Smooth muscle cell (in vitro differentiated cells): ENCODE data around the gene TSHZ2. TPM values are rescaled to one million over a fixed set of nuclear protein-coding genes. Genes with fewer than 3 reads are reported as not detected.

Source experiments
- DNase-seq: peaks from one replicate; lab custom pipeline; 2025; ENCODE audit not compliant: unreplicated experiment; lab: John Stamatoyannopoulos, UW
- H2AFZ ChIP-seq: fragments of 200-600 bp; sonication (generic); 2 replicates; pipeline ENCODE4 v1.6.0; 2016; ENCODE audit warnings: antibody characterized with exemption, low read depth, mild to moderate bottlenecking
- H3F3A ChIP-seq: fragments of 200-600 bp; sonication (generic); 2 replicates; pipeline ENCODE4 v1.6.0; 2017; ENCODE audit warnings: antibody characterized with exemption, low read depth
- H3K27ac ChIP-seq: fragments of 200-600 bp; sonication (generic); 2 replicates; pipeline ENCODE4 v1.5.1; 2016; ENCODE audit warnings: low read depth, mild to moderate bottlenecking
- H3K27me3 ChIP-seq: fragments of 200-600 bp; sonication (generic); 2 replicates; pipeline ENCODE4 v1.6.1; 2016; ENCODE audit warnings: low read depth, mild to moderate bottlenecking
- H3K36me3 ChIP-seq: fragments of 200-600 bp; sonication (generic); 2 replicates; pipeline ENCODE4 v1.5.1; 2016; ENCODE audit warnings: low read depth
- H3K4me1 ChIP-seq: fragments of 200-600 bp; sonication (generic); 2 replicates; pipeline ENCODE4 v1.5.1; 2016; ENCODE audit warnings: low read depth
- H3K4me2 ChIP-seq: fragments of 200-600 bp; sonication (generic); 2 replicates; pipeline ENCODE4 v1.6.0; 2016; ENCODE audit warnings: mild to moderate bottlenecking
- H3K4me3 ChIP-seq: fragments of 200-600 bp; sonication (generic); 2 replicates; pipeline ENCODE4 v1.5.1; 2016; ENCODE audit warnings: mild to moderate bottlenecking
- H3K79me2 ChIP-seq: fragments of 200-600 bp; sonication (generic); 2 replicates; pipeline ENCODE4 v1.6.0; 2016; ENCODE audit warnings: low read depth, mild to moderate bottlenecking
- H3K9ac ChIP-seq: fragments of 200-600 bp; sonication (generic); 2 replicates; pipeline ENCODE4 v1.6.0; 2016; ENCODE audit warnings: low read depth
- H3K9me3 ChIP-seq: fragments of 200-600 bp; sonication (generic); replicated peaks from 2 replicates; pipeline ENCODE4 v1.5.1; 2016; ENCODE audit warnings: low read depth
- H4K20me1 ChIP-seq: fragments of 200-600 bp; sonication (generic); 2 replicates; pipeline ENCODE4 v1.6.0; 2016; ENCODE audit warnings: low read depth
- CTCF ChIP-seq: fragments of 200-600 bp; sonication (generic); IDR thresholded peaks from 2 replicates; pipeline ENCODE4 v1.5.1; 2017; ENCODE audit warnings: borderline replicate concordance, mild to moderate bottlenecking, antibody characterized with exemption; ENCODE audit not compliant: insufficient read depth, poor library complexity, severe bottlenecking
- WGBS: methylation state at CpG from one replicate; pipeline ENCODE4 v1.1.7; 2016; ENCODE audit warnings: low lambda C conversion rate; 5-methylcytosine and 5-hydroxymethylcytosine counted together
- polyA plus RNA-seq: library from polyadenylated mRNA; unstranded; fragments of >200 nt; fragmentation: Nextera tagmentation; extraction: Ambion mirVana; gene quantifications from 2 replicates; pipeline ENCODE4 v1.2.1, GENCODE V29; 2016
- total RNA-seq: library from RNA; depleted of rRNA; stranded (reverse); fragments of >200 nt; gene quantifications from 2 replicates; pipeline ENCODE4 v1.2.3, GENCODE V29; 2014

TSHZ2 gene
- total and polyA plus RNA-seq, 2 experiments from 2014 or later = 4.8 to 6.6 TPM

GRCh38 chr20:53004267-53004813, 32.2 kb downstream of the TSHZ2 start:
- Histone ChIP-seq H2AFZ (no peak overlapping the region), H3K9me3 (no peaks in the 10 kb centered on the region), H3K79me2 (no peaks in the 10 kb centered on the region), H3K4me3 (no peak overlapping the region), H3F3A (no peaks in the 10 kb centered on the region), H3K4me2 (no peak overlapping the region), H3K9ac (no peak overlapping the region), H4K20me1 (no peaks in the 10 kb centered on the region), H3K27me3 (no peaks in the 10 kb centered on the region), H3K4me1 (peaks cover 9% of the 10 kb centered on the region), H3K27ac (no peak overlapping the region), H3K36me3 (no peaks in the 10 kb centered on the region)
- TF ChIP-seq CTCF = no peak
- no peak for DNase-seq
- 98% methylated on average over 9 of the region's 9 CpGs for WGBS

- Histone ChIP-seq H3F3A (no peaks in the 10 kb centered on the region), H2AFZ (no peak overlapping the region), H3K4me1 (no peaks in the 10 kb centered on the region), H3K79me2 (no peaks in the 10 kb centered on the region), H3K4me2 (no peak overlapping the region), H3K4me3 (no peak overlapping the region), H3K9ac (no peak overlapping the region), H3K9me3 (no peaks in the 10 kb centered on the region), H3K27me3 (no peaks in the 10 kb centered on the region), H3K36me3 (no peaks in the 10 kb centered on the region), H3K27ac (no peak overlapping the region), H4K20me1 (no peaks in the 10 kb centered on the region)
- 80% methylated on average over 5 of the region's 5 CpGs for WGBS
- no peak for TF ChIP-seq CTCF
- DNase-seq = no peak
These were observed 38.0 kb downstream of the TSHZ2 start for GRCh38 chr20:53009979-53010735.

GRCh38 chr20:53011640-53012039, 39.5 kb downstream of the TSHZ2 start:
- no peak for TF ChIP-seq CTCF
- H3K9me3 ChIP-seq = no peaks in the 10 kb centered on the region
- 81% methylated on average over 2 of the region's 2 CpGs for WGBS
- H3K4me3 ChIP-seq = no peak overlapping the region
- H3K27ac ChIP-seq = no peak overlapping the region
- H3K4me2 ChIP-seq = no peak overlapping the region
- DNase-seq = no peak
- H2AFZ ChIP-seq = no peak overlapping the region
- no peaks in the 10 kb centered on the region for H3F3A ChIP-seq
- H3K4me1 ChIP-seq = no peaks in the 10 kb centered on the region
- no peaks in the 10 kb centered on the region for H3K36me3 ChIP-seq
- no peaks in the 10 kb centered on the region for H4K20me1 ChIP-seq
- H3K27me3 ChIP-seq = no peaks in the 10 kb centered on the region
- H3K79me2 ChIP-seq = no peaks in the 10 kb centered on the region
- H3K9ac ChIP-seq = no peak overlapping the region

GRCh38 chr20:53013183-53013582, 41.0 kb downstream of the TSHZ2 start:
- Histone ChIP-seq H3K9me3 (no peaks in the 10 kb centered on the region), H3K79me2 (no peaks in the 10 kb centered on the region), H3K36me3 (no peaks in the 10 kb centered on the region), H3F3A (no peaks in the 10 kb centered on the region), H3K4me1 (no peaks in the 10 kb centered on the region), H3K9ac (no peak overlapping the region), H2AFZ (no peak overlapping the region), H3K4me3 (no peak overlapping the region), H3K27ac (no peak overlapping the region), H3K27me3 (no peaks in the 10 kb centered on the region), H3K4me2 (no peak overlapping the region), H4K20me1 (no peaks in the 10 kb centered on the region)
- 92% methylated on average over 2 of the region's 2 CpGs for WGBS
- no peak for DNase-seq
- no peak for TF ChIP-seq CTCF
